ENCODE measurements around the gene CD300LD. TPM values are rescaled to one million over a fixed set of nuclear protein-coding genes. Genes with fewer than 3 reads are reported as not detected.

Gene CD300LD
- total and polyA plus RNA-seq, 2 of the 8 experiments (the other 6 are each of a cell fraction or from before 2014, with no cell fraction given): not detected

DNA sequence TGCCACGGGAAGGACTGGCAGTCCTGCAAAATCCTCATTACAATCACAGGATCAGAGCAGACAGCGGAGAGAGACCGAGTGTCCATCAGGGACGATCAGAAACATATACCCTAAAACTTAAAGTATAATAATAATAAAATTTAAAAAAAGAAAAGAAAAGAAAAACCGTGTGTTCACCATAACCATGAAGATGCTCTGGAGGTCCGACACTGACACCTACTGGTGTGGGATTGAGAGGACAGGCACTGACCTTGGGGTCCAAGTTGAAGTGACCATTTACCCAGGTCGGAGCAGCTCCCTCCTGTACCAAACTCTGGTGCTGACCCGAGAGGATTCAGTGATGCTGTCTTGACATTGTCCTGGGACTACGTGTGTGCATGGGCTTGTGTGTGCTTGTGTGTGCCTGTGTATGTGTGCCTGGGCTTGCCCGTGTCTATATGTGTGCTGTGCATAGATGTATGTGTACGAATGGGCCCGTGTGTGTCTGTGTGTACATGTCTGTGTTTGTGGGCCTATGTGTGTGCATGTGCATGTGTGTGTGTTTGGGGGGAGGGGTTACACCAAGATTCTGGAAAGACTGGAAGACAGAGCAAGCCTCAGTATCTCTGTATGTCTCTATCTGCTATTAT lies 10.0 kb upstream of the CD300LD start:
- 0 out of 2 replicates have a peak overlapping the region, but pooled peaks have one; percentile 89 for H2BK15ac ChIP-seq (ENCODE audit: low read length)
- no peak overlapping the region for H2AK5ac ChIP-seq (ENCODE audit: low read depth, low read length)
- H2BK20ac ChIP-seq (ENCODE audit: low read length): no peak overlapping the region
- peaks cover 2% of the 10 kb centered on the region; the same call in 1 of the 2 replicates for H3K23me2 ChIP-seq (ENCODE audit: low read depth, low read length)
- CTCF ChIA-PET (ENCODE audit: partially characterized antibody): interaction anchor here (0.6 to 5.0 kb wide), 31 partner anchors 9 to 296 kb away, joined by 3 to 33 read pairs (median 4); partner anchors contain the start of genes CD300C, CD300H and CD300LD
- no peak overlapping the region for H2BK5ac ChIP-seq (ENCODE audit: low read depth, low read length)
- H3K9ac ChIP-seq (replicated peaks in 1 of 4; ENCODE audit: extremely low read depth in 1 of 4, low read depth in 3 of 4, low read length in 3 of 4): no peak overlapping the region; a peak in 1 of 7 replicates
- no peak overlapping the region for H3K56ac ChIP-seq (replicated peaks; ENCODE audit: insufficient read length, low read depth, low read length)
- H3K4me2 ChIP-seq (ENCODE audit: insufficient read depth in 1 of 2, low read depth in 2 of 2, low read length in 2 of 2): no peak overlapping the region
- peaks cover 0 to 6% (median 2%) of the 10 kb centered on the region in 4 experiments; a peak in 1 of 7 replicates for H3K4me1 ChIP-seq (replicated peaks in 1 of 4; ENCODE audit: control insufficient read depth in 3 of 4, insufficient read depth in 4 of 4, low read length in 3 of 4)
- H3K27ac ChIP-seq (ENCODE audit: low read depth, low read length): no peak overlapping the region
- no peak overlapping the region for H4K5ac ChIP-seq (ENCODE audit: insufficient read length, low read depth, low read length)
- no peaks in the 10 kb centered on the region for H3K9me3 ChIP-seq (ENCODE audit: insufficient read depth in 2 of 2, low read depth in 1 of 2, low read length in 1 of 2)
- DNase-seq (ENCODE audit: low read depth in 1 of 2, low spot score in 2 of 2): peak in 1 of 2 experiments; percentile 65
- H2BK12ac ChIP-seq (ENCODE audit: low read depth, low read length): peak overlapping the region; percentile 92; the same call in 1 of the 2 replicates
- H3K4me3 ChIP-seq (ENCODE audit: extremely low read depth in 1 of 4, insufficient read depth in 2 of 4, low read depth in 3 of 4, low read length in 4 of 4): no peak overlapping the region
- POLR2A ChIA-PET (ENCODE audit: partially characterized antibody): no interaction called here
- no peaks in the 10 kb centered on the region for H3K79me1 ChIP-seq (ENCODE audit: low read depth, low read length)
- H3K79me2 ChIP-seq (ENCODE audit: control insufficient read depth in 1 of 2, insufficient read depth in 2 of 2, low read length in 2 of 2): no peaks in the 10 kb centered on the region
- H3K4ac ChIP-seq (replicated peaks; ENCODE audit: insufficient read length, low read depth, low read length): peak overlapping the region; percentile 60
- no peak overlapping the region for H3K18ac ChIP-seq (ENCODE audit: extremely low read depth, low read length)
- peaks cover 0 to 2% (median 0%) of the 10 kb centered on the region in 4 experiments; a peak in 1 of 7 replicates for H3K27me3 ChIP-seq (replicated peaks in 1 of 4; ENCODE audit: control insufficient read depth in 3 of 4, extremely low read depth in 1 of 4, insufficient read depth in 3 of 4, low read length in 3 of 4)
- TF ChIP-seq RAD21 (IDR thresholded peaks at IDR 0.05 in 1 of 2, conservative IDR thresholded peaks at IDR 0.05 in 1 of 2; ENCODE audit: low read depth in 2 of 2, low read length in 2 of 2): peak; percentile 79 to 83
- TF ChIP-seq CREB1 (IDR thresholded peaks at IDR 0.05): no peak
- TF ChIP-seq CTCF (IDR thresholded peaks at IDR 0.05; ENCODE audit: control extremely low read depth in 1 of 3, insufficient read depth in 1 of 3, low read depth in 1 of 3, low read length in 3 of 3): peak; percentile 72 to 77 (median 73)
- no peaks in the 10 kb centered on the region for H3K36me3 ChIP-seq (ENCODE audit: control insufficient read depth in 2 of 4, insufficient read depth in 4 of 4, low read length in 3 of 4)
- H3K14ac ChIP-seq (ENCODE audit: insufficient read length): no peak overlapping the region
- FAIRE-seq: peak; percentile 73
- no peak overlapping the region for H2AFZ ChIP-seq (ENCODE audit: low read length)
- no peak overlapping the region for H4K8ac ChIP-seq (ENCODE audit: extremely low read depth, insufficient read depth, low read length)
- 57% methylated on average over 12 of the region's 12 CpGs; no CpG with 5 or more reads in 1 of the 2 experiments for WGBS, 2 experiments (ENCODE audit: extremely low coverage in 1 of 2, insufficient coverage in 1 of 2, insufficient read length in 1 of 2, insufficient replicate concordance in 2 of 2, low coverage in 1 of 2, low lambda C conversion rate in 2 of 2, missing lambda C conversion rate in 1 of 2)
- H4K91ac ChIP-seq (replicated peaks; ENCODE audit: insufficient read length, low read length): peak overlapping the region; percentile 62
- no peak overlapping the region for H3K23ac ChIP-seq (ENCODE audit: insufficient read length)
- H2BK120ac ChIP-seq (replicated peaks; ENCODE audit: low read depth, low read length): no peak overlapping the region
- peaks cover 0 to 1% of the 10 kb centered on the region in 2 experiments for H4K20me1 ChIP-seq (replicated peaks in 1 of 2; ENCODE audit: control insufficient read depth in 1 of 2, insufficient read depth in 2 of 2, low read length in 2 of 2)

All from H1 (cell line).